Colonic mucosa (tissue), 4 donors: ENCODE results near the gene CHST8. TPM values are rescaled to one million over a fixed set of nuclear protein-coding genes. Genes with fewer than 3 reads are reported as not detected.

ENCODE experiments used
- DNase-seq: peaks from one replicate; pipeline ENCODE4 v3.0.0-alpha.2; 2020
- H3K27ac ChIP-seq: fragments of 200-600 bp; one replicate; pipeline ENCODE4 v1.8.0; 2021
- H3K27me3 ChIP-seq: fragments of 200-600 bp; one replicate; pipeline ENCODE4 v1.8.0; 2021
- H3K36me3 ChIP-seq: fragments of 200-600 bp; one replicate; pipeline ENCODE4 v1.8.0; 2021
- H3K4me1 ChIP-seq: fragments of 200-600 bp; one replicate; pipeline ENCODE4 v1.8.0; 2021; ENCODE audit warnings: mild to moderate bottlenecking
- H3K4me3 ChIP-seq: fragments of 200-600 bp; one replicate; pipeline ENCODE4 v1.8.0; 2021
- H3K9ac ChIP-seq, 2 donors: one replicate each; pipeline ENCODE4 v1.7.0; 2013; ENCODE audit warnings: control low read depth in 2 of 2, low read depth in 2 of 2, low read length in 2 of 2
- H3K9me3 ChIP-seq: fragments of 200-600 bp; one replicate; pipeline ENCODE4 v1.8.0; 2021
- CTCF ChIP-seq: fragments of 200-600 bp; IDR thresholded peaks from one replicate; pipeline ENCODE4 v1.8.0; 2022; ENCODE audit warnings: antibody characterized with exemption, mild to moderate bottlenecking
- intact Hi-C: fragments of 100-400 bp; cut with DNase I; formaldehyde crosslinking; loops from one replicate; pipeline ENCODE4 v1.14.1; 2022
- total RNA-seq, 2 donors: library from RNA; stranded (reverse); fragmentation: NEBNext Ultra II Directional in 1 of 2; extraction: Animal tissue kit (Norgen Biotek cat#: 25700) in 1 of 2; gene quantifications; one replicate each; pipeline ENCODE4 v1.2.1, GENCODE V29; 2021
- donor health status: healthy.
- donor health status: DM: no; HTN: no; CAD: no.
- donor health status: DM: no; HTN: no; CAD: no.

The CHST8 gene
- total RNA-seq, 2 donors from 2014 or later, result not detected

GRCh38 chr19:33703438-33703750, 81.6 kb downstream of the CHST8 start:
- H3K9me3 ChIP-seq, result no peaks in the 10 kb centered on the region
- no peaks in the 10 kb centered on the region for H3K36me3 ChIP-seq
- no peak overlapping the region for H3K4me3 ChIP-seq
- H3K27me3 ChIP-seq, result no peaks in the 10 kb centered on the region
- H3K4me1 ChIP-seq, result no peaks in the 10 kb centered on the region
- no peak for TF ChIP-seq CTCF
- intact Hi-C loops, result no loop called here
- no peak for DNase-seq
- no peak overlapping the region for H3K9ac ChIP-seq
- H3K27ac ChIP-seq, result no peak overlapping the region

GRCh38 chr19:33703821-33704220, 82.1 kb downstream of the CHST8 start:
- Histone ChIP-seq H3K27me3 (no peaks in the 10 kb centered on the region), H3K9me3 (no peaks in the 10 kb centered on the region), H3K36me3 (no peaks in the 10 kb centered on the region), H3K27ac (no peak overlapping the region), H3K4me3 (no peak overlapping the region), H3K9ac (no peak overlapping the region), H3K4me1 (no peaks in the 10 kb centered on the region)
- intact Hi-C loops, result no loop called here
- DNase-seq, result no peak
- no peak for TF ChIP-seq CTCF

GRCh38 chr19:33704271-33704670, 82.5 kb downstream of the CHST8 start:
- no peak overlapping the region for H3K27ac ChIP-seq
- DNase-seq, result no peak
- no peaks in the 10 kb centered on the region for H3K4me1 ChIP-seq
- H3K27me3 ChIP-seq, result no peaks in the 10 kb centered on the region
- intact Hi-C loops, result no loop called here
- H3K9ac ChIP-seq, result no peak overlapping the region
- no peaks in the 10 kb centered on the region for H3K9me3 ChIP-seq
- no peaks in the 10 kb centered on the region for H3K36me3 ChIP-seq
- no peak overlapping the region for H3K4me3 ChIP-seq
- no peak for TF ChIP-seq CTCF

GRCh38 chr19:33705090-33705847, 83.5 kb downstream of the CHST8 start:
- no peak for DNase-seq
- Histone ChIP-seq H3K9me3 (no peaks in the 10 kb centered on the region), H3K36me3 (no peaks in the 10 kb centered on the region), H3K4me3 (no peak overlapping the region), H3K27me3 (no peaks in the 10 kb centered on the region), H3K9ac (no peak overlapping the region), H3K4me1 (no peaks in the 10 kb centered on the region), H3K27ac (no peak overlapping the region)
- TF ChIP-seq CTCF, result no peak
- intact Hi-C loops, result no loop called here

GRCh38 chr19:33705860-33706259, 84.1 kb downstream of the CHST8 start:
- no peaks in the 10 kb centered on the region for H3K36me3 ChIP-seq
- H3K9me3 ChIP-seq, result no peaks in the 10 kb centered on the region
- H3K4me1 ChIP-seq, result no peaks in the 10 kb centered on the region
- no peak overlapping the region for H3K27ac ChIP-seq
- TF ChIP-seq CTCF, result no peak
- DNase-seq, result no peak
- no peaks in the 10 kb centered on the region for H3K27me3 ChIP-seq
- intact Hi-C loops, result no loop called here
- H3K9ac ChIP-seq, result no peak overlapping the region
- H3K4me3 ChIP-seq, result no peak overlapping the region
